GM12873 (cell line): ENCODE results near the gene RETSAT.

ENCODE experiments used
- TF ChIP-seq, protein P1 (sequence below): IDR thresholded peaks from 2 replicates; pipeline ENCODE4 v1.5.1; 2012; ENCODE audit warnings: low read depth, mild to moderate bottlenecking, moderate library complexity, low read length, control low read depth; ENCODE audit not compliant: insufficient read depth; ENCODE audit errors: missing control alignments

Gene RETSAT

DNA sequence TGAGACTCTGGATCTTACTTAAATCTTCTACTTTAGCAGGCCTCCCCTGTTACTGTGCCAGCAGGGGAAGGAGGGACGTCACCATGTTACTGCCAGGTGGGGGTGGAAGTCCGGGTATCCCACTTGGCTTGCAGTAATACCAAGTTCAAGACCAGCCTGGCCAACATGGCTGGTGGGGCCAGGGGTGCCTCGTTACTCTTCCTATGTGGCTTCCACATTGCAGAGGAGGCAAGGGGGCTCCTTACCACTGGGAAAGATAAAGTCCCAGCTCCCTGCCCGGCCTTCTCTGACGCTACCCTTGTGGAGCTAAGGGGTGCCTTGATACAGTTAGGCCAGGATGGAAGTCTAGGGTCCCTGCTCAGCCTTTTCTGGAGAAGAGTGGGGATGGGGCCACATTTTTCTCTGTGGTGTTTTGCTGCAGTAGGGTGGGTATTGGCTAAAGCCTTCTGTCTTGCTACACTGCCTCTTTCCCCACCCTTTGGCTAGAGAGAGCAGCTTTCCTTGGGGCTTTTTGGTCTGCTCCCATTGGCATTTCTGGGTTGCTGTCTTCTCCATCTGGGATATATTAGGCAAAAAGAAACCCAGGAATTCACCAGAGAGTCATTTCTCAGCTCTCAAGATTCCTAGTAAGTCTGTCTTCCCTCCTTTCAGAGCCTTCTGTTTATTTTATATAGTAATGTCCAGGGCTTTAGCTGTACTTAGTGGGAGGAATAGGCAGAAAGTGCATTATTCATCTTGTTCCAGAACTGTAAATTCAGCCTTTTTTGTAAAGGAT is 22.1 kb upstream of the RETSAT start:
- TF ChIP-seq, protein P1, sequence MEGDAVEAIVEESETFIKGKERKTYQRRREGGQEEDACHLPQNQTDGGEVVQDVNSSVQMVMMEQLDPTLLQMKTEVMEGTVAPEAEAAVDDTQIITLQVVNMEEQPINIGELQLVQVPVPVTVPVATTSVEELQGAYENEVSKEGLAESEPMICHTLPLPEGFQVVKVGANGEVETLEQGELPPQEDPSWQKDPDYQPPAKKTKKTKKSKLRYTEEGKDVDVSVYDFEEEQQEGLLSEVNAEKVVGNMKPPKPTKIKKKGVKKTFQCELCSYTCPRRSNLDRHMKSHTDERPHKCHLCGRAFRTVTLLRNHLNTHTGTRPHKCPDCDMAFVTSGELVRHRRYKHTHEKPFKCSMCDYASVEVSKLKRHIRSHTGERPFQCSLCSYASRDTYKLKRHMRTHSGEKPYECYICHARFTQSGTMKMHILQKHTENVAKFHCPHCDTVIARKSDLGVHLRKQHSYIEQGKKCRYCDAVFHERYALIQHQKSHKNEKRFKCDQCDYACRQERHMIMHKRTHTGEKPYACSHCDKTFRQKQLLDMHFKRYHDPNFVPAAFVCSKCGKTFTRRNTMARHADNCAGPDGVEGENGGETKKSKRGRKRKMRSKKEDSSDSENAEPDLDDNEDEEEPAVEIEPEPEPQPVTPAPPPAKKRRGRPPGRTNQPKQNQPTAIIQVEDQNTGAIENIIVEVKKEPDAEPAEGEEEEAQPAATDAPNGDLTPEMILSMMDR, result no peak

DNA sequence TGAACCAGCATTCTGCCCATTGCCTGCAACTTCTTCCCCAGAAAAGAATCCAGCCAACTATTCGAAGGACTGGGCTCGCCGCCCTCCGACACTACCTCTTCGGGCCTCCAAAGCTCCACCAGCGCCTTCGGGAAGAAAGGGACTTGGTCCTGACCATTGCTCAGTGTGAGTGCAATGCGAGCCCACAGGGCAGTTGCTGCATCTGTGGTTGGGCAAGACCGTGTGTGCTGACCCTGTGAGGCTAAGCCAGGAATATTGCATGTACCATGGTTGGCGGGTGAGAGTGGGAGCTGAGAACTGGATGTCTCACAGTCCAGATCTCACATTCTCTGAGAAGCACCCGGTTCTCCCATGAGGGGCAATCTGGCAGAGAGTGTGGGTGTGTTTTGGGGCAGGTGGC is 16.7 kb upstream of the RETSAT start:
- TF ChIP-seq, protein P1, result no peak

DNA sequence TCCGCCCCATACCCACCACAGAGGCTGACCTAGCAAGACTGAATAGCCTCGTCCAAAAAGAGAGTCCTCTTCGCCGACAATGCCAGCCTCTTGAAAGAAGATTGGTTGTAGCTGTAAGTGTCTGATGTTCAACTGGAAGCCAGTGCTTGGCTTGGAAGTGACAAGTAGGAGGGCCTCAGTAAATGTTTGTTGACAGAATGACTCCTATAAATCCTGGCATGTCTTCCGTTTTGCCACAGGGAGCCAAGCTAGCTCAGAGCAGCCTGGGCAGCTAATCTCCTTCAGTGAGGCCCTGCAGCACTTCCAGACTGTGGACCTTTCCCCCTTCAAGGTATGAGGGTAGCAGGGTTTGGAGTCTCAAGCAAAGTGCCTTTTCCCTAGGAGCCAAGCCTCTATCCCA is 15.2 kb upstream of the RETSAT start:
- TF ChIP-seq, protein P1, result no peak

DNA sequence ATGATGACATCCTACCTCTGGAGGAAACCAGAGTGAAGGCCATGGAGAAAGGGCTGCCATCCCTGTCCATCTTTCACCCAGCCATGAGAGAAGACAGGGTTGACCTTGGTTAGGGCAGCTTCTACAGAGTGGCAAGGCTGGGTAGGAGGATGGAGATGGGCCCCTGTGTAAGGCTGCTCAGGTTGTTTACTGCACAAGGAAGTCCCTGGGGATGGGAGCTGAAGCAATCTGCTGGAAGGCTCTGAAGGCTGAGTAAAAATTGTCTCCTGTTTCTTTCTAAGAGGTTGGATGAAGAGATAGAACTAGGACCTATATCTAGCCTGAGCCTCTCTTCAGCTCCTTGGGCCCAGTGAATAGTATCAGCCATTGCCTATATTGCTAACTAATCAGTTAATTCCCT is 14.6 kb upstream of the RETSAT start:
- TF ChIP-seq, protein P1, result no peak

DNA sequence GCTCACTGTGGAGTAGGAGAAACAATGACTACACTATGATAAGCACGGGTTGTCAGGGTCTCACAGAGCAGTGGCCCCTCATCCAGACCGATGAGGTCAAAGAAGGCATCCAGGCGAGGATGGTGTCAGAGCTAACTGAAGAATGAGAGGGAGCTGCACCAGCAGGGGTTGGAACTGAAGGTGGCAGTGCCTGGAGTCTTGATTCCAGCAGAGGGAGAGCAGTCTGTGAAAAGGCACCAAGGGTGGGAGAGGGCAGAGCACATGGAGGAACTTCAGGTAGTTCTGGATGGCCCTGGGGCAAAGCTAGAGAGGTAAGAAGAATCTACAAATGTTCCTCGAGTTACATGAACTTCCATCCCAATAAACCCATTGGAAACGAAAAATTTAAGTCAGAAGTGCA is 12.9 kb upstream of the RETSAT start:
- TF ChIP-seq, protein P1, result no peak

DNA sequence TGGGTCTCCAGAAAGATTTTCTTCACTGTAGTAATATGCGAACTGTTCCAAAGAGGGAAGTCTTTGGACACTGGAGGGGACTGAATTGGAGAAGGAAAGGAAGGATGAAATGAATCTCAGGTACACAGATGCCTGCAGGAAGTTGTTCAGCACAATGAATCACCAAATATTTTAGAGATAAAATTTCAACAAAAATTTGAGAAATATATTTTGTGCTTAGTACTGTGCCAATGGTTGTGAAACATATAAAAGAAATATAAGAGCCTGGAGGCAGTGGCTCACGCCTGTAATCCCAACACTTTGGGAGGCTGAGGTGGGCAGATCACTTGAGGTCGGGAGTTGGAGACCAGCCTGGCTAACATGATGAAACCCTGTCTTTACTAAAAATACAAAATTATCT is 3.4 kb upstream of the RETSAT start:
- TF ChIP-seq, protein P1, result no peak

DNA sequence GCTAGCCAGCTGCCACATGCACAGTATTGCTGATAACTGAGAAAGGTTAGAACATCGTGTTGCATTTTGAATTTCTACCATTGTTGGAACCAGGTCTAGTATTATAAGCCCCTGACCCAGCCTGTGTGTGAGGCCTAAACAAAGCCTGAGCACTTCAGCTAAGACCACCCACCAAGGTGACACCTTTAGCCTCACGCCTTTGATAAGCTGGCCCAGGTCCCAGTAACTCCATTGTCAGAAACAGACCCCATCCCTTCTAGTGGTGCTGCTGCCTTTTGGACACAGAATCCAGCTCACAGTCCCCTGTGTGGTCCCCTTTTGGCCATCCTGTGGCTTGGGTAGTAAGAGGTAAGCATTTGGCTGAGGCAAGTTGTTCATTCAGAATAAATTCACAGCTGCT is 1.9 kb upstream of the RETSAT start:
- TF ChIP-seq, protein P1, result no peak

DNA sequence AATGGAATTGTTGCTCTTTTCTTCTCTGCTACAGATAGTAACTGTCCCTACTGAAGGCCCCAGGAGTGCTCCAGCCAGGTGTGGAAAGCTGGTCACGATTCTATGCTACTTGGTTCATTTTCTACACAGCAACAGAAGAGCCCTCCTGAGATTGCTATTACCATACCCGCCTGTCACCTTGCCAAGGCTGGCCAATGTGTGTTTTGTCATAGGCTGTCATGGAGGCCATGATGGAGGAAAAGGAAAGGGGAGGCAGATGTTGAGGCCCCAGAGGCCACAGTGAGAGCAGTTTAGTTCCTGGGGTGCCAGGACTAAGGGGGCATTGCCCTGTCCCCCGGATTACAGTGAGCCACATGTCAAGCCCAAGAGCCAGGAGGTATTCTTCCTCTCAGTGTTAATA is 1.2 kb upstream of the RETSAT start:
- TF ChIP-seq, protein P1, result no peak
